Panc1 (cell line): ENCODE data around the gene NLRP12. TPM values are rescaled to one million over a fixed set of nuclear protein-coding genes. Genes with fewer than 3 reads are reported as not detected.
"Not testable (repeated sequence)": the region's sequence is repeated elsewhere in the genome, so short reads cannot be mapped to it uniquely, and the experiment has no call there.

ENCODE experiments used
- ATAC-seq: fragments of 200-7000 bp; cut with Tn5 transposase; 2 replicates; pipeline ENCODE4 v1.9.1; 2020; ENCODE audit warnings: mild to moderate bottlenecking, moderate library complexity
- BruUV-seq: library from RNA; stranded (reverse); fragments of 400-500 nt; replicated peaks from 2 replicates; lab custom pipeline; 2021; lab: Mats Ljungman, UMichigan
- CTCF ChIA-PET: fragments of 300-600 bp; sonication (Branson Sonifier 250); formaldehyde crosslinking; loops from one replicate; lab custom pipeline; 2022; ENCODE audit warnings: antibody characterized with exemption; lab: Charles Lee
- POLR2A ChIA-PET: fragments of 300-600 bp; sonication (Branson Sonifier 250); formaldehyde crosslinking; loops from one replicate; lab custom pipeline; 2022; ENCODE audit warnings: antibody characterized with exemption; lab: Charles Lee
- DNase-seq: peaks from one replicate; pipeline ENCODE4 v3.0.0-alpha.2; 2010; ENCODE audit warnings: low read depth, low spot score
- H3K27ac ChIP-seq: 2 replicates; pipeline ENCODE4 v1.5.1; 2011; ENCODE audit warnings: mild to moderate bottlenecking, low read length, inconsistent platforms
- H3K27me3 ChIP-seq: fragments of 200-500 bp; sonication (Bioruptor generic); 2 replicates; pipeline ENCODE4 v1.6.0; 2014; ENCODE audit warnings: low read length, inconsistent platforms; ENCODE audit not compliant: control insufficient read depth, insufficient read depth
- H3K36me3 ChIP-seq: fragments of 200-500 bp; sonication (Bioruptor generic); 2 replicates; pipeline ENCODE4 v1.5.1; 2014; ENCODE audit warnings: inconsistent platforms, mild to moderate bottlenecking, low read length, moderate library complexity; ENCODE audit not compliant: control insufficient read depth, insufficient read depth
- H3K4me1 ChIP-seq: 2 replicates; pipeline ENCODE4 v1.5.1; 2011; ENCODE audit warnings: inconsistent platforms, mild to moderate bottlenecking, low read length, moderate library complexity; ENCODE audit not compliant: control insufficient read depth, insufficient read depth
- H3K4me3 ChIP-seq, 2 experiments: 2 replicates each; pipeline ENCODE4 v1.5.1; 2011 to 2012; ENCODE audit warnings: low read depth in 2 of 2, low read length in 2 of 2, mild to moderate bottlenecking in 2 of 2, inconsistent platforms in 1 of 2, moderate library complexity in 1 of 2
- H3K9me3 ChIP-seq: fragments of 200-500 bp; sonication (Bioruptor generic); 2 replicates; pipeline ENCODE4 v1.5.1; 2014; ENCODE audit warnings: low read depth, mild to moderate bottlenecking, inconsistent platforms, low read length, moderate library complexity; ENCODE audit not compliant: control insufficient read depth, insufficient read depth
- POLR2AphosphoS5 ChIP-seq: IDR thresholded peaks from 2 replicates; pipeline ENCODE4 v1.6.1; 2012; ENCODE audit warnings: mild to moderate bottlenecking, low read depth, low read length, moderate library complexity
- SIN3A ChIP-seq: IDR thresholded peaks from 2 replicates; pipeline ENCODE4 v1.6.1; 2012; ENCODE audit warnings: low read depth, mild to moderate bottlenecking, low read length, moderate library complexity, borderline replicate concordance; ENCODE audit not compliant: insufficient read depth
- TCF7L2 ChIP-seq: IDR thresholded peaks from 2 replicates; pipeline ENCODE4 v1.6.1; 2011; ENCODE audit warnings: mild to moderate bottlenecking, low read depth, low read length, inconsistent platforms
- in situ Hi-C: cut with HindIII; loops from 2 replicates; pipeline ENCODE4 v1.10.0; 2016; ENCODE audit warnings: low sequenced_read_pairs, low pct_unique_long_range_greater_than_20kb
- intact Hi-C: fragments of 100-400 bp; cut with micrococcal nuclease; formaldehyde crosslinking; loops from one replicate; pipeline ENCODE4 v1.10.0; 2022; ENCODE audit not compliant: unreplicated experiment
- total RNA-seq: library from RNA; stranded (reverse); gene quantifications from one replicate; pipeline ENCODE4 v1.2.1, GENCODE V29; 2021; ENCODE audit not compliant: unreplicated experiment
- TF ChIP-seq, protein P1 (sequence below), 2 experiments: IDR thresholded peaks; 2 replicates each; pipeline ENCODE4 v1.6.1; 2011 to 2012; ENCODE audit warnings: low read depth in 2 of 2, control low read depth in 1 of 2, low read length in 1 of 2, mild to moderate bottlenecking in 1 of 2, moderate library complexity in 1 of 2; ENCODE audit not compliant: insufficient read depth in 1 of 2
- TF ChIP-seq, protein P2 (sequence below): fragments of 450-650 bp; IDR thresholded peaks from 2 replicates; pipeline ENCODE4 v1.5.1; 2017; ENCODE audit warnings: mild to moderate bottlenecking

Gene NLRP12
- total RNA-seq, 1 experiment from 2014 or later: 0.05 TPM

DNA sequence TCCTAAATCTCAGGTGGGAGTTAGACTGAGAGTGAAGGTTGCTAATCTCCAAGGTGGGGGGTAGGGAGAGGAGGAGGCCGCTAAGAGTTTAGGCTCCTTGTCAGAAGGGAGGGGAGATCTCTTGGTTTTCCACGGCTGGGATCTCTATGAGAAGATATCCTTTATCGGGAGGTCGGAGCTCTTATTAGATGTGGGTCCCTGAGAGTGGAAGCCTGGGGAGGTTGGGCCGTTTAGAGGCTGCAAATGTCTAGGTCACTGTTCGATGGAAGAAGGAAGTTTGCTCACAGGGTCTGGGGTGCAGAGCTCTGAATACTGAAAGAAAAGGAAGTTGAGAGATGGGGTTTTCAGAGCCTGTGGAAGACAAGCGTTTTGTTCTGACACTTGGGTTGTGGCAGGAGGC is 47.3 kb upstream of the NLRP12 start:
- DNase-seq (no peak), ATAC-seq (no peak)
- BruUV-seq: no TSS peak
- Histone ChIP-seq H3K4me3 (peak overlapping the region; percentile 1 to 5; a peak in 1 of 4 replicates), H3K36me3 (peaks cover 6% of the 10 kb centered on the region; the same call in 1 of the 2 replicates), H3K27ac (peak overlapping the region; percentile 85), H3K9me3 (no peaks in the 10 kb centered on the region), H3K4me1 (peaks cover 29% of the 10 kb centered on the region), H3K27me3 (no peaks in the 10 kb centered on the region)
- intact Hi-C loops (no loop called here), in situ Hi-C loops (no loop called here)
- TF ChIP-seq, protein P1, sequence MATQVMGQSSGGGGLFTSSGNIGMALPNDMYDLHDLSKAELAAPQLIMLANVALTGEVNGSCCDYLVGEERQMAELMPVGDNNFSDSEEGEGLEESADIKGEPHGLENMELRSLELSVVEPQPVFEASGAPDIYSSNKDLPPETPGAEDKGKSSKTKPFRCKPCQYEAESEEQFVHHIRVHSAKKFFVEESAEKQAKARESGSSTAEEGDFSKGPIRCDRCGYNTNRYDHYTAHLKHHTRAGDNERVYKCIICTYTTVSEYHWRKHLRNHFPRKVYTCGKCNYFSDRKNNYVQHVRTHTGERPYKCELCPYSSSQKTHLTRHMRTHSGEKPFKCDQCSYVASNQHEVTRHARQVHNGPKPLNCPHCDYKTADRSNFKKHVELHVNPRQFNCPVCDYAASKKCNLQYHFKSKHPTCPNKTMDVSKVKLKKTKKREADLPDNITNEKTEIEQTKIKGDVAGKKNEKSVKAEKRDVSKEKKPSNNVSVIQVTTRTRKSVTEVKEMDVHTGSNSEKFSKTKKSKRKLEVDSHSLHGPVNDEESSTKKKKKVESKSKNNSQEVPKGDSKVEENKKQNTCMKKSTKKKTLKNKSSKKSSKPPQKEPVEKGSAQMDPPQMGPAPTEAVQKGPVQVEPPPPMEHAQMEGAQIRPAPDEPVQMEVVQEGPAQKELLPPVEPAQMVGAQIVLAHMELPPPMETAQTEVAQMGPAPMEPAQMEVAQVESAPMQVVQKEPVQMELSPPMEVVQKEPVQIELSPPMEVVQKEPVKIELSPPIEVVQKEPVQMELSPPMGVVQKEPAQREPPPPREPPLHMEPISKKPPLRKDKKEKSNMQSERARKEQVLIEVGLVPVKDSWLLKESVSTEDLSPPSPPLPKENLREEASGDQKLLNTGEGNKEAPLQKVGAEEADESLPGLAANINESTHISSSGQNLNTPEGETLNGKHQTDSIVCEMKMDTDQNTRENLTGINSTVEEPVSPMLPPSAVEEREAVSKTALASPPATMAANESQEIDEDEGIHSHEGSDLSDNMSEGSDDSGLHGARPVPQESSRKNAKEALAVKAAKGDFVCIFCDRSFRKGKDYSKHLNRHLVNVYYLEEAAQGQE (IDR thresholded peaks at IDR 0.05; ENCODE audit: insufficient read depth in 1 of 2, low read depth in 2 of 2, low read length in 1 of 2): no peak
- TF ChIP-seq POLR2AphosphoS5 (no peak), SIN3A (no peak), TCF7L2 (no peak)
- TF ChIP-seq, protein P2, sequence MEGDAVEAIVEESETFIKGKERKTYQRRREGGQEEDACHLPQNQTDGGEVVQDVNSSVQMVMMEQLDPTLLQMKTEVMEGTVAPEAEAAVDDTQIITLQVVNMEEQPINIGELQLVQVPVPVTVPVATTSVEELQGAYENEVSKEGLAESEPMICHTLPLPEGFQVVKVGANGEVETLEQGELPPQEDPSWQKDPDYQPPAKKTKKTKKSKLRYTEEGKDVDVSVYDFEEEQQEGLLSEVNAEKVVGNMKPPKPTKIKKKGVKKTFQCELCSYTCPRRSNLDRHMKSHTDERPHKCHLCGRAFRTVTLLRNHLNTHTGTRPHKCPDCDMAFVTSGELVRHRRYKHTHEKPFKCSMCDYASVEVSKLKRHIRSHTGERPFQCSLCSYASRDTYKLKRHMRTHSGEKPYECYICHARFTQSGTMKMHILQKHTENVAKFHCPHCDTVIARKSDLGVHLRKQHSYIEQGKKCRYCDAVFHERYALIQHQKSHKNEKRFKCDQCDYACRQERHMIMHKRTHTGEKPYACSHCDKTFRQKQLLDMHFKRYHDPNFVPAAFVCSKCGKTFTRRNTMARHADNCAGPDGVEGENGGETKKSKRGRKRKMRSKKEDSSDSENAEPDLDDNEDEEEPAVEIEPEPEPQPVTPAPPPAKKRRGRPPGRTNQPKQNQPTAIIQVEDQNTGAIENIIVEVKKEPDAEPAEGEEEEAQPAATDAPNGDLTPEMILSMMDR: no peak
- POLR2A ChIA-PET: interaction anchor here (0.5 to 0.6 kb wide), 3 partner anchors 12 to 138 kb away, joined by 4 to 9 read pairs (median 5); no protein-coding TSS in a partner anchor
- CTCF ChIA-PET: no interaction called here

DNA sequence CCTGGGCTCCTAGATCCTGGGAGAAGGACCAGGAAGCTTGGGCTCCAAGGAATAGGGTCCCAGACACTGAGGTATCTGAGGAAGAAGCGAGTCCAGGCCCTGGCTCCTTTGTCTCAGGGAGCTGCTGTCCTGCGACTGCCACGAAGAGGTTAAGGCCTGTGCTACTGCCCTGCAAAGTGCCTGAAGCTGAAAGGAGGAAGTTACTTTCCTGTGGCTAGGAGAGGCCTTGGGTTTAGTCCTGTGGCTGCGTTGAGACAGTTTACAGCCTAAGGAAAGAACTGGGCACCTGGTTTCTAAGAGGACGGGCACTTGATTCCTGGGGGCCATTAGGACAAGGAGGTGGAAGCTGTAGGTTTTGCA is 46.4 kb upstream of the NLRP12 start:
- ATAC-seq: no peak
- ChIA-PET POLR2A (interaction anchor here (0.6 to 0.7 kb wide), 4 partner anchors 12 to 334 kb away, joined by 3 to 20 read pairs (median 5); partner anchors contain the start of gene PRKCG), CTCF (interaction anchor here (0.6 to 0.9 kb wide), 2 partner anchors 18 to 77 kb away, joined by 6 to 7 read pairs; no protein-coding TSS in a partner anchor)
- Histone ChIP-seq H3K36me3 (peaks cover 6% of the 10 kb centered on the region; the same call in 1 of the 2 replicates), H3K9me3 (no peaks in the 10 kb centered on the region), H3K4me3 (peak overlapping the region; percentile 57 to 95), H3K4me1 (peaks cover 24% of the 10 kb centered on the region), H3K27ac (peak overlapping the region; percentile 85), H3K27me3 (no peaks in the 10 kb centered on the region)
- intact Hi-C loops (no loop called here), in situ Hi-C loops (no loop called here)
- DNase-seq: no peak
- BruUV-seq: TSS peak; percentile 75
- TF ChIP-seq, protein P2: no peak
- TF ChIP-seq, protein P1 (IDR thresholded peaks at IDR 0.05; ENCODE audit: insufficient read depth in 1 of 2, low read depth in 2 of 2, low read length in 1 of 2): no peak

DNA sequence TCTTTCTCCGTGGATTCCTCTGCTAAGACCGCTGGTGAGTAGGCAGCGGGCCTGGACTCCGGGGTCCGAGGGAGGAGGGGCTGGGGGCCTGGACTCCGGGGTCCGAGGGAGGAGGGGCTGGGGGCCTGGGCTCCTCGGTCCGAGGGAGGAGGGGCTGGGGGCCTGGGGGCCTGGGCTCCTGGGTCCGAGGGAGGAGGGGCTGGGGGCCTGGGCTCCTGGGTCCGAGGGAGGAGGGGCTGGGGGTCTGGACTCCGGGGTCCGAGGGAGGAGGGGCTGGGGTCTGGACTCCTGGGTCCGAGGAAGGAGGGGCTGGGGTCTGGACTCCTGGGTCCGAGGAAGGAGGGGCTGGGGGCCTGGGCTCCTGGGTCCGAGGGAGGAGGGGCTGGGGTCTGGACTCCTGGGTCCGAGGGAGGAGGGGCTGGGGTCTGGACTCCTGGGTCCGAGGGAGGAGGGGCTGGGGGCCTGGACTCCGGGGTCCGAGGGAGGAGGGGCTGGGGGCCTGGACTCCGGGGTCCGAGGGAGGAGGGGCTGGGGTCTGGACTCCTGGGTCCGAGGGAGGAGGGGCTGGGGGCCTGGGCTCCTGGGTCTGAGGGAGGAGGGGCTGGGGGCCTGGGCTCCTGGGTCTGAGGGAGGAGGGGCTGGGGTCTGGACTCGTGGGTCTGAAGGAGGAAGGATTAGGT is 45.8 kb upstream of the NLRP12 start:
- intact Hi-C loops, H3K9me3 ChIP-seq, in situ Hi-C loops, ATAC-seq, DNase-seq, H3K36me3 ChIP-seq, H3K27me3 ChIP-seq, BruUV-seq: not testable (repeated sequence)
- peak overlapping the region; percentile 88 for H3K27ac ChIP-seq
- POLR2A ChIA-PET: interaction anchor here (0.6 to 0.7 kb wide), 3 partner anchors 17 to 335 kb away, joined by 3 to 6 read pairs (median 4); no protein-coding TSS in a partner anchor
- H3K4me1 ChIP-seq: peaks cover 25% of the 10 kb centered on the region
- CTCF ChIA-PET: interaction anchor here (0.6 to 0.9 kb wide), 2 partner anchors 19 to 78 kb away, joined by 6 to 7 read pairs; no protein-coding TSS in a partner anchor
- H3K4me3 ChIP-seq: peak overlapping the region; percentile 95 to 96
